K562 (cell line): ENCODE data around the gene C11orf54. TPM values are rescaled to one million over a fixed set of nuclear protein-coding genes. Genes with fewer than 3 reads are reported as not detected.

Experiments used
- ATAC-seq: fragments of 200-7000 bp; cut with Tn5 transposase; 3 replicates; pipeline ENCODE4 v1.9.1; 2020; ENCODE audit warnings: moderate library complexity
- BruUV-seq: library from RNA; stranded (reverse); fragments of 400-500 nt; replicated peaks from 2 replicates; lab custom pipeline; 2021; lab: Mats Ljungman, UMichigan
- CTCF ChIA-PET: fragments of 300-600 bp; formaldehyde crosslinking; extraction: SDS; loops from one replicate; lab custom pipeline; 2021; ENCODE audit warnings: low intra/inter-chr PET ratio; lab: Yijun Ruan, JAX
- POLR2A ChIA-PET: fragments of 300-600, 350-650 bp; sonication (Branson Sonifier 250); formaldehyde crosslinking; extraction: SDS; loops from one replicate; lab custom pipeline; 2021; ENCODE audit warnings: antibody characterized with exemption, inconsistent platforms; lab: Yijun Ruan, JAX
- DNase-seq, 4 experiments: peaks; one replicate each; pipeline versions ENCODE4 v3.0.0 to v3.0.0-alpha.2; 2011 to 2018; ENCODE audit warnings: low spot score in 3 of 4, mixed read lengths in 3 of 4; ENCODE audit errors: extremely low read depth in 1 of 4
- FAIRE-seq: peaks from 2 replicates; lab custom pipeline; 2011; peaks lifted over from hg19 to GRCh38; lab: Jason Lieb, UNC
- H2AFZ ChIP-seq: 2 replicates; pipeline ENCODE4 v1.6.0; 2011; ENCODE audit warnings: low read depth, low read length, control low read depth, inconsistent platforms
- H3K27ac ChIP-seq: fragments of 200-600 bp; 3 replicates; pipeline ENCODE4 v1.8.0; 2011; ENCODE audit warnings: low read depth, mild to moderate bottlenecking, control low read depth, inconsistent platforms, low read length, moderate library complexity, mixed read lengths; ENCODE audit errors: extremely low read depth
- H3K27me3 ChIP-seq, 2 experiments: fragments of 300-600 bp in 1 of 2; 2 replicates in 1 of 2; 3 replicates in 1 of 2; pipeline versions ENCODE4 v1.6.0 to v1.8.0; 2011; ENCODE audit warnings: inconsistent platforms in 2 of 2, low read length in 2 of 2, mild to moderate bottlenecking in 1 of 2, mixed read lengths in 1 of 2, moderate library complexity in 1 of 2; ENCODE audit not compliant: control insufficient read depth in 2 of 2, insufficient read depth in 2 of 2
- H3K36me3 ChIP-seq: fragments of 300-600 bp; 3 replicates; pipeline ENCODE4 v1.8.0; 2011; ENCODE audit warnings: mild to moderate bottlenecking, low read length, inconsistent platforms; ENCODE audit not compliant: control insufficient read depth, insufficient read depth
- H3K4me1 ChIP-seq, 2 experiments: fragments of 200-600 bp in 1 of 2; replicated peaks in 1 of 2; 2 replicates in 1 of 2; 3 replicates in 1 of 2; pipeline versions ENCODE4 v1.5.1 to v1.8.0; 2011; ENCODE audit warnings: inconsistent platforms in 2 of 2, low read length in 2 of 2, mild to moderate bottlenecking in 1 of 2, mixed read lengths in 1 of 2, moderate library complexity in 1 of 2; ENCODE audit not compliant: control insufficient read depth in 2 of 2, insufficient read depth in 2 of 2
- H3K4me2 ChIP-seq: 2 replicates; pipeline ENCODE4 v1.6.1; 2011; ENCODE audit warnings: low read length, control low read depth, inconsistent platforms, mixed read lengths; ENCODE audit not compliant: insufficient read depth
- H3K4me3 ChIP-seq: fragments of 200-600 bp; sonication (generic), shearing (Covaris generic); 2 replicates; pipeline ENCODE4 v1.5.1; 2016; ENCODE audit warnings: control low read depth, inconsistent platforms
- H3K79me2 ChIP-seq: fragments of 200-600 bp; 3 replicates; pipeline ENCODE4 v1.8.0; 2011; ENCODE audit warnings: low read length, inconsistent platforms; ENCODE audit not compliant: control insufficient read depth, insufficient read depth
- H3K9ac ChIP-seq, 2 experiments: 2 replicates each; pipeline versions ENCODE4 v1.6.0 to v1.6.1; 2011; ENCODE audit warnings: low read depth in 2 of 2, low read length in 2 of 2, control low read depth in 1 of 2, inconsistent platforms in 1 of 2, mild to moderate bottlenecking in 1 of 2, mixed read lengths in 1 of 2; ENCODE audit not compliant: insufficient read depth in 1 of 2
- H3K9me1 ChIP-seq: one replicate; pipeline ENCODE4 v1.6.0; 2011; ENCODE audit warnings: inconsistent platforms, mild to moderate bottlenecking, low read length, moderate library complexity; ENCODE audit not compliant: control insufficient read depth, insufficient read depth
- H3K9me3 ChIP-seq: replicated peaks from 2 replicates; pipeline ENCODE4 v1.5.1; 2011; ENCODE audit warnings: low read depth, low read length, inconsistent platforms; ENCODE audit not compliant: control insufficient read depth, insufficient read depth
- H4K20me1 ChIP-seq: replicated peaks from 2 replicates; pipeline ENCODE4 v1.6.1; 2011; ENCODE audit warnings: low read length, inconsistent platforms, mixed read lengths; ENCODE audit not compliant: control insufficient read depth, insufficient read depth
- BCOR ChIP-seq: fragments of 450-650 bp; IDR thresholded peaks from 2 replicates; pipeline ENCODE4 v1.6.1; 2016
- CHD4 ChIP-seq: fragments of 200-600 bp; sonication (generic); IDR thresholded peaks from 3 replicates; pipeline ENCODE4 v1.6.1; 2012; ENCODE audit warnings: low read depth, mild to moderate bottlenecking, mixed read lengths, low read length, inconsistent platforms; ENCODE audit not compliant: insufficient read depth, insufficient replicate concordance, poor library complexity, severe bottlenecking
- DIDO1 ChIP-seq: fragments of 450-650 bp; IDR thresholded peaks from 2 replicates; pipeline ENCODE4 v1.6.1; 2016; ENCODE audit warnings: low read depth, missing biosample characterization, missing genetic modification characterization
- HDAC3 ChIP-seq: fragments of 450-650 bp; IDR thresholded peaks from 2 replicates; pipeline ENCODE4 v1.6.1; 2018; ENCODE audit warnings: borderline replicate concordance, mild to moderate bottlenecking, moderate library complexity; ENCODE audit not compliant: partially characterized antibody
- HLTF ChIP-seq: fragments of 450-650 bp; IDR thresholded peaks from 2 replicates; pipeline ENCODE4 v1.6.1; 2016
- MCM7 ChIP-seq, 2 experiments: fragments of 450-650 bp; IDR thresholded peaks; 2 replicates each; pipeline ENCODE4 v1.6.1; 2016 to 2018
- NFRKB ChIP-seq: fragments of 450-650 bp; IDR thresholded peaks from 2 replicates; pipeline ENCODE4 v1.6.1; 2016; ENCODE audit warnings: low read depth
- POLR3A ChIP-seq: IDR thresholded peaks from 2 replicates; pipeline ENCODE4 v1.6.1; 2011; ENCODE audit warnings: borderline replicate concordance, mild to moderate bottlenecking, moderate library complexity; ENCODE audit not compliant: insufficient read length, insufficient read depth; ENCODE audit errors: extremely low read depth
- RBM15 ChIP-seq: fragments of 200-400 bp; formaldehyde crosslinking; IDR thresholded peaks from 2 replicates; pipeline ENCODE4 v1.6.1; 2018; ENCODE audit warnings: mild to moderate bottlenecking, low read length, moderate library complexity; ENCODE audit not compliant: insufficient read depth
- SNIP1 ChIP-seq: fragments of 450-650 bp; IDR thresholded peaks from 2 replicates; pipeline ENCODE4 v1.7.1; 2017; ENCODE audit warnings: low read depth, mild to moderate bottlenecking
- SPI1 ChIP-seq: IDR thresholded peaks from 2 replicates; pipeline ENCODE4 v1.6.1; 2011; ENCODE audit warnings: low read depth, low read length, control low read depth, borderline replicate concordance
- WGBS: fragments of 100-300 bp; shearing (Covaris generic); methylation state at CpG from one replicate; pipeline ENCODE4 v1.1.6; 2016; ENCODE audit warnings: low coverage, mixed read lengths; ENCODE audit not compliant: insufficient coverage; ENCODE audit errors: missing lambda C conversion rate; 5-methylcytosine and 5-hydroxymethylcytosine counted together
- in situ Hi-C: fragments of 300-500 bp; cut with MboI; formaldehyde crosslinking; loops from 4 replicates; pipeline ENCODE4 v1.15.0; 2018; ENCODE audit warnings: inconsistent platforms, mixed read lengths
- intact Hi-C: fragments of 100-400 bp; cut with micrococcal nuclease; formaldehyde crosslinking; loops from 2 replicates; pipeline ENCODE4 v1.14.2; 2022
- polyA plus RNA-seq, 8 experiments: library from polyadenylated mRNA; depleted of rRNA in 4 of 8; stranded (reverse) in 5 of 8; unstranded in 3 of 8; fragments of >200 nt; fragmentation: Nextera tagmentation in 2 of 8; fragmentation: Illumina TruSeq in 1 of 8; extraction: Ambion mirVana in 2 of 8; extraction: Trizol in 1 of 8; gene quantifications; 2 replicates each; pipeline versions ENCODE4 v1.2.1 to v1.2.3, GENCODE V29; 2011 to 2014; ENCODE audit warnings: inconsistent platforms in 1 of 8, missing spikeins in 1 of 8
- total RNA-seq, 7 experiments: library from RNA; depleted of rRNA in 6 of 7; stranded (reverse); fragments of >200 nt in 6 of 7; fragmentation: Illumina TruSeq in 2 of 7; extraction: Trizol in 2 of 7; gene quantifications; 2 replicates each; pipeline versions ENCODE4 v1.2.1 to v1.2.3, GENCODE V29; 2011 to 2021; ENCODE audit warnings: low replicate concordance in 1 of 7
- TF ChIP-seq, protein P1 (sequence below): sonication (generic); formaldehyde crosslinking; IDR thresholded peaks from 2 replicates; pipeline ENCODE4 v1.4.0; 2020; ENCODE audit warnings: mild to moderate bottlenecking, missing genetic modification reagents
- TF ChIP-seq, protein P2 (sequence below): sonication (generic); IDR thresholded peaks from 2 replicates; pipeline ENCODE4 v1.6.1; 2016
- TF ChIP-seq, protein P3 (sequence below), 3 experiments: IDR thresholded peaks in 2 of 3; conservative IDR thresholded peaks in 1 of 3; 2 replicates each; pipeline ENCODE4 v1.5.1; 2011 to 2012; ENCODE audit warnings: low read length in 3 of 3, mild to moderate bottlenecking in 3 of 3, control low read depth in 2 of 3, improper control_type of control experiment in 1 of 3, inconsistent platforms in 1 of 3, low read depth in 1 of 3, mixed read lengths in 1 of 3, moderate library complexity in 1 of 3; ENCODE audit not compliant: insufficient read depth in 2 of 3

Gene C11orf54
- total and polyA plus RNA-seq, 9 of the 15 experiments (the other 6 are each of a cell fraction or from before 2014, with no cell fraction given) = 13.4 to 33.0 (median 23.1) TPM

- 5% methylated on average over 2 of the region's 2 CpGs for WGBS
- no peak overlapping the region for H3K27ac ChIP-seq
- H4K20me1 ChIP-seq = no peaks in the 10 kb centered on the region
- H3K27me3 ChIP-seq = no peaks in the 10 kb centered on the region
- no peaks in the 10 kb centered on the region; the same call in 1 of the 2 replicates for H3K9me3 ChIP-seq
- no peak overlapping the region for H2AFZ ChIP-seq
- H3K9ac ChIP-seq = no peak overlapping the region
- no peak overlapping the region for H3K4me2 ChIP-seq
- POLR2A ChIA-PET = no interaction called here
- in situ Hi-C loops (no loop called here), intact Hi-C loops (no loop called here)
- no peaks in the 10 kb centered on the region for H3K36me3 ChIP-seq
- H3K4me1 ChIP-seq = peaks cover 0 to 1% of the 10 kb centered on the region in 2 experiments; a peak in 1 of 5 replicates
- no TSS peak for BruUV-seq
- no peak overlapping the region for H3K4me3 ChIP-seq
- TF ChIP-seq, protein P1, sequence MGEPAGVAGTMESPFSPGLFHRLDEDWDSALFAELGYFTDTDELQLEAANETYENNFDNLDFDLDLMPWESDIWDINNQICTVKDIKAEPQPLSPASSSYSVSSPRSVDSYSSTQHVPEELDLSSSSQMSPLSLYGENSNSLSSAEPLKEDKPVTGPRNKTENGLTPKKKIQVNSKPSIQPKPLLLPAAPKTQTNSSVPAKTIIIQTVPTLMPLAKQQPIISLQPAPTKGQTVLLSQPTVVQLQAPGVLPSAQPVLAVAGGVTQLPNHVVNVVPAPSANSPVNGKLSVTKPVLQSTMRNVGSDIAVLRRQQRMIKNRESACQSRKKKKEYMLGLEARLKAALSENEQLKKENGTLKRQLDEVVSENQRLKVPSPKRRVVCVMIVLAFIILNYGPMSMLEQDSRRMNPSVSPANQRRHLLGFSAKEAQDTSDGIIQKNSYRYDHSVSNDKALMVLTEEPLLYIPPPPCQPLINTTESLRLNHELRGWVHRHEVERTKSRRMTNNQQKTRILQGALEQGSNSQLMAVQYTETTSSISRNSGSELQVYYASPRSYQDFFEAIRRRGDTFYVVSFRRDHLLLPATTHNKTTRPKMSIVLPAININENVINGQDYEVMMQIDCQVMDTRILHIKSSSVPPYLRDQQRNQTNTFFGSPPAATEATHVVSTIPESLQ = no peak
- TF ChIP-seq NFRKB (no peak), SPI1 (peak; percentile 71), HDAC3 (no peak), BCOR (no peak), DIDO1 (tag) (no peak), HLTF (no peak), SNIP1 (no peak), POLR3A (no peak), CHD4 (no peak), MCM7 (IDR thresholded peaks at IDR 0.05) (no peak), RBM15 (no peak)
- TF ChIP-seq, protein P2, sequence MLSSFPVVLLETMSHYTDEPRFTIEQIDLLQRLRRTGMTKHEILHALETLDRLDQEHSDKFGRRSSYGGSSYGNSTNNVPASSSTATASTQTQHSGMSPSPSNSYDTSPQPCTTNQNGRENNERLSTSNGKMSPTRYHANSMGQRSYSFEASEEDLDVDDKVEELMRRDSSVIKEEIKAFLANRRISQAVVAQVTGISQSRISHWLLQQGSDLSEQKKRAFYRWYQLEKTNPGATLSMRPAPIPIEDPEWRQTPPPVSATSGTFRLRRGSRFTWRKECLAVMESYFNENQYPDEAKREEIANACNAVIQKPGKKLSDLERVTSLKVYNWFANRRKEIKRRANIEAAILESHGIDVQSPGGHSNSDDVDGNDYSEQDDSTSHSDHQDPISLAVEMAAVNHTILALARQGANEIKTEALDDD = no peak
- TF ChIP-seq, protein P3, sequence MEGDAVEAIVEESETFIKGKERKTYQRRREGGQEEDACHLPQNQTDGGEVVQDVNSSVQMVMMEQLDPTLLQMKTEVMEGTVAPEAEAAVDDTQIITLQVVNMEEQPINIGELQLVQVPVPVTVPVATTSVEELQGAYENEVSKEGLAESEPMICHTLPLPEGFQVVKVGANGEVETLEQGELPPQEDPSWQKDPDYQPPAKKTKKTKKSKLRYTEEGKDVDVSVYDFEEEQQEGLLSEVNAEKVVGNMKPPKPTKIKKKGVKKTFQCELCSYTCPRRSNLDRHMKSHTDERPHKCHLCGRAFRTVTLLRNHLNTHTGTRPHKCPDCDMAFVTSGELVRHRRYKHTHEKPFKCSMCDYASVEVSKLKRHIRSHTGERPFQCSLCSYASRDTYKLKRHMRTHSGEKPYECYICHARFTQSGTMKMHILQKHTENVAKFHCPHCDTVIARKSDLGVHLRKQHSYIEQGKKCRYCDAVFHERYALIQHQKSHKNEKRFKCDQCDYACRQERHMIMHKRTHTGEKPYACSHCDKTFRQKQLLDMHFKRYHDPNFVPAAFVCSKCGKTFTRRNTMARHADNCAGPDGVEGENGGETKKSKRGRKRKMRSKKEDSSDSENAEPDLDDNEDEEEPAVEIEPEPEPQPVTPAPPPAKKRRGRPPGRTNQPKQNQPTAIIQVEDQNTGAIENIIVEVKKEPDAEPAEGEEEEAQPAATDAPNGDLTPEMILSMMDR (IDR thresholded peaks at IDR 0.05 in 2 of 3, conservative IDR thresholded peaks at IDR 0.05 in 1 of 3; ENCODE audit: insufficient read depth in 2 of 3, low read depth in 1 of 3, low read length in 3 of 3) = peak in 2 of 3 experiments; percentile 48 to 56; a peak in 5 of 6 replicates
- peak; percentile 65 for FAIRE-seq
- CTCF ChIA-PET = no interaction called here
- no peaks in the 10 kb centered on the region for H3K79me2 ChIP-seq
- peak; percentile 88 for ATAC-seq
- no peaks in the 10 kb centered on the region for H3K9me1 ChIP-seq
- peak; percentile 29 to 44 (median 40) for DNase-seq
Measured at GRCh38 chr11:93775289-93775688, 33.8 kb downstream of the C11orf54 start.
